Measurements from ENCODE around the gene PDLIM5.

DNA sequence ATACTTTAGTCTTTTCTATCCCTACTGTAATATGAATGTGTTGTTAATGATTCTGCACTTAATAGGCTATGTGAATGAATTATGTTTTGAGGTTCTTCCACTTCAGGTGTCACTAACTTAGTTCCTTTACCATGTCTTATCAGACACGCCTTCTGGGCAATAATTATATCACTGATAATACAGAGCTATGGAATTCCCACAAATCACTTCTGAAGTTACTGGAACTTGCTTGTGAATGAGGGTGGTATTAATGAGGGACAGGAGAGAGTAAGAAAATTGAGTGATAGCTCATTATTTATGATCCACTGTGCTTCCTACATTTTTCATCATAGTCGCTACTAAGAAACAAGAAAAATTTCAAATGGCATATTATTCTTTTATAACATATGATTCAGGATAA lies 130.0 kb downstream of the PDLIM5 start:
- TF ChIP-seq FOXA1 (IDR thresholded peaks at IDR 0.05): no peak
- TF ChIP-seq SP1 (IDR thresholded peaks at IDR 0.05): no peak
- TF ChIP-seq ARNT (IDR thresholded peaks at IDR 0.05): no peak
- no peak for TF ChIP-seq BHLHE40 (IDR thresholded peaks at IDR 0.05; ENCODE audit: borderline replicate concordance)
- no peak for TF ChIP-seq TARDBP (IDR thresholded peaks at IDR 0.05)
- no peak for TF ChIP-seq SUZ12 (IDR thresholded peaks at IDR 0.05)
- TF ChIP-seq FOXM1 (IDR thresholded peaks at IDR 0.05; ENCODE audit: borderline replicate concordance): no peak
- TF ChIP-seq NFRKB (IDR thresholded peaks at IDR 0.05): no peak
- no peak for TF ChIP-seq L3MBTL2 (conservative IDR thresholded peaks at IDR 0.05)
- no peak for TF ChIP-seq LEF1 (IDR thresholded peaks at IDR 0.05; ENCODE audit: borderline replicate concordance)
- no peak for TF ChIP-seq ELF4 (IDR thresholded peaks at IDR 0.05)
- TF ChIP-seq HDGF (IDR thresholded peaks at IDR 0.05; ENCODE audit: borderline replicate concordance): no peak
- TF ChIP-seq CTBP1 (IDR thresholded peaks at IDR 0.05; ENCODE audit: borderline replicate concordance): no peak
